ENCODE data around the gene SHC3. TPM values are rescaled to one million over a fixed set of nuclear protein-coding genes. Genes with fewer than 3 reads are reported as not detected.
"Not testable (repeated sequence)": the region's sequence is repeated elsewhere in the genome, so short reads cannot be mapped to it uniquely, and the experiment has no call there.

The SHC3 gene
- total and polyA plus RNA-seq, 5 experiments from 2014 or later = 0.11 to 0.42 TPM; not detected in 3

DNA sequence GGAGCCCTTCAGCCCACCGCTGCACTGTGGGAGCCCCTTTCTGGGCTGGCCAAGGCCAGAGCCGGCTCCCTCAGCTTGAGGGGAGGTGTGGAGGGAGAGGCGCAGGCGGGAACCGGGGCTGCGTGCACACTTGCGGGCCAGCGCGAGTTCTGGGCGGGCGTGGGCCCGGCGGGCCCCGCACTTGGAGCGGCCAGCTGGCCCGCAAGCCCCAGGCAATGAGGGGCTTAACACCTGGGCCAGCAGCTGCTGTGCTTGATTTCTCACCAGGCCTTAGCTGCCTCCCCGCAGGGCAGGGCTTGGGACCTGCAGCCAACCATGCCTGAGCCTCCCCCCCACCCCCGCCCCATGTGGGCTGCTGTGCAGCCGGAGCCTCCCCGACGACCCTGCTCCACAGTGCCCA lies 30.7 kb upstream of the SHC3 start:
- H3K27me3 Mint-ChIP-seq = peaks cover 1 to 13% (median 3%) of the 10 kb centered on the region in 5 donors

DNA sequence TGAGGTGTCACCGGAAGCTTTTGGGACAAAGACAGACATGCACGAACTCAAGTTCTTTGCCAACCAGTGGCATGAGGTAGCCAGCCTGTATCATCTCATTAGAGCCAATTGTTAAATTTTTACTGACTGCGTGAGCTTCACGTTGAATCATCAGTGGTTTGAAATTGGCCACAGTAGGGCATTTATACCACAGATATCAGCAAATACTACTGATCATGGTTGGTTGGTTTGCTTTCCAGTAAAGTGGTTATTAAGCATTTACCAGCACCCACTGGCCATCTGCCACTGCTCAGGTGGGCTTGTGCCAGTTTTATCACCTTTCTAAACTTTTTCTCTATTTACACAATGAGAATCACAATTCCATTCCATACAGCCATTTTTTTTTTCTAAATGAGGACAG lies 28.4 kb upstream of the SHC3 start:
- ATAC-seq = no peak
- Mint-ChIP-seq H3K9me3 (peaks cover 0 to 8% (median 0%) of the 10 kb centered on the region in 9 donors), H3K36me3 (no peaks in the 10 kb centered on the region), H3K4me3 (no peak overlapping the region), H3K4me1 (no peaks in the 10 kb centered on the region), H3K27ac (no peak overlapping the region), H3K27me3 (peaks cover 0 to 7% (median 1%) of the 10 kb centered on the region in 5 donors)
- DNase-seq = no peak
- POLR2A ChIA-PET = no interaction called here

More for the DNA sequence above, 30.7 kb upstream of the SHC3 start:
- H3K36me3 Mint-ChIP-seq, POLR2A ChIA-PET, H3K9me3 Mint-ChIP-seq, H3K4me1 Mint-ChIP-seq, H3K4me3 Mint-ChIP-seq, ATAC-seq, H3K27ac Mint-ChIP-seq, DNase-seq: not testable (repeated sequence)

DNA sequence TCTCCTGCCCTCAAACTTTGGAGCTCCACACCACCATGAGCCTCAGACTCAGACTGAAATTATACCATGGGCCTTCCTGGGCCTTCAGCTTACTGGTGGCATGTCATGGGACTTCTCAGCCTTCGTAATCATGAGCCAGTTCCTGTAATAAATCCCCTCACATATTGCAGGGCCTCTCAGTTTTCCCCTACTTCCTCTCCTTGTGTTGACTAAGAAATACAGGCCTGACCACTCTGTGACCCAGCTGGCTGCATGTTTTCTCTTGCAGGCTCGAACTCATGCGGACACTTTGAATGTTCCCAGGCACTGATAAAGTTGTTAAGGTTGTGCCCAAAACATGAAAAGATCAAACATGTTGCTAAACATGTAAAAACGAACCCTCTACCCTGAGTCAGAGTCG lies 26.2 kb upstream of the SHC3 start:
- Mint-ChIP-seq H3K4me1 (no peaks in the 10 kb centered on the region), H3K27me3 (peaks cover 0 to 12% (median 0%) of the 10 kb centered on the region in 5 donors), H3K4me3 (no peak overlapping the region), H3K9me3 (peaks cover 0 to 14% (median 2%) of the 10 kb centered on the region in 9 donors), H3K36me3 (peaks cover 0 to 3% (median 0%) of the 10 kb centered on the region in 3 donors), H3K27ac (no peak overlapping the region)
- POLR2A ChIA-PET = no interaction called here
- ATAC-seq (no peak), DNase-seq (no peak)

DNA sequence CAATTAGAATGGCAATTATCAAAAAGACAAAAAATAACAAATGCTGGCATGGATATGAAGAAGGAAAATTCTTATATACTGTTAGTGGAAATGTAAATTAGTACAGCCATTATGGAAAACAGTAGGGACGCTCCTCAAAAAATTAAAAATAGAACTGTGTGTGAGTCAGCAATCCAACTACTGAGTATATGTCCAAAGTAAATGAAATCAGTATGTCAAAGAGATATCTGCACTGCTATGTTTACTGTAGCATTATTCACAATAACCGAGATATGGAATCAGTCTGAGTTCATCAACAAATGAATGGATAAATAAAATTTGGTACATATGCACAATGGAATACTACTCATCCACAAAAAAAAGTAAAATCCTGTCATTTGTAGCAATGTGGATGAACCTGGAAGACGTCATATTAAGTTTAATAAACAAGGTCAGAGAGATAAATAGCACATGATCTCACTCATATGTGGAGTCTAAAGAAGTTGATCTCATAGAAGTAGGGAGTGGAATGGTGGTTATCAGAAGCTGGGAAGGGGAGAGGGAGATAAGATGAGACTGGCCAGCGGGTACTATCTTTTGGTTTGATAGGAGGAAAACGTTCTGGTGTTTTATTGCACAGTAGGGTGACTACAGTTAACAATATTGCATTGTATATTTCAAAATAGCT lies 16.6 kb upstream of the SHC3 start:
- POLR2A ChIA-PET = no interaction called here
- ATAC-seq = no peak
- peaks cover 0 to 18% (median 6%) of the 10 kb centered on the region in 5 donors for H3K27me3 Mint-ChIP-seq
- H3K27ac Mint-ChIP-seq = no peak overlapping the region
- no peak for DNase-seq
- peaks cover 9 to 60% (median 26%) of the 10 kb centered on the region in 9 donors for H3K9me3 Mint-ChIP-seq
- H3K4me3 Mint-ChIP-seq = no peak overlapping the region
- peaks cover 0 to 23% (median 22%) of the 10 kb centered on the region in 3 donors for H3K36me3 Mint-ChIP-seq
- no peaks in the 10 kb centered on the region for H3K4me1 Mint-ChIP-seq

DNA sequence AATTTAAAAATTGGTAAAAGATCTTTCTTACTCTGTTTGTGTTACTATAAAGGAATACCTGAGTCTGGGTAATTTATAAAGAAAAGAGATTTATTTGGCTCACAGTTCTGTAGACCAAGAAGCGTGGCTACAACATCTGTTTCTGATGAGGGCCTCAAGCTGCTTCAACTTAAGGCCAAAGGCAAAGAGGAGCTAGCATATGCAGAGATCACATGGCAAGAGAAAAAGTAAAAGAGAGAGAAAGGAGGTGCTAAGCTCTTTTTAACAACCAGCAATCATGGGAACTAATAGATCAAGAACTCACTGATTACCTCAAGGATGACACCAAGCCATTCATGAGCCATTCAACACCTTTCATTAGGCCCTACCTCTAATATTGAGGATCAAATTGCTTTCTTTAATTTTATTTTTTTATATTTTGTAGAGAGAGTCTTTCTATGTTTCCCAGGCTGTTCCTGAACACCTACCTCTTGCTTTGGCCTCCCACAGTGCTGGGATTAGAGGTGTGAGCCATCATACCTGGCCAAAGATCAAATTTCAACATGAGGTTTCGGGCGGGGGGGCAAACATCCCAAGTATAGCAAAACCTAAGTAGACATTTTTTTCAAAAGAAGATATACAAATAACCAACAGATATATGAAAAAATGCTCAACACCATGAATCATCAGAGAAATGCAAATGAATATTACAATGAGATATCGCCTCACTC lies 16.0 kb upstream of the SHC3 start:
- Mint-ChIP-seq H3K4me1 (no peaks in the 10 kb centered on the region), H3K4me3 (no peak overlapping the region), H3K27me3 (peaks cover 0 to 21% (median 9%) of the 10 kb centered on the region in 5 donors), H3K9me3 (peaks cover 9 to 60% (median 26%) of the 10 kb centered on the region in 9 donors), H3K36me3 (peaks cover 0 to 23% (median 22%) of the 10 kb centered on the region in 3 donors), H3K27ac (no peak overlapping the region)
- no peak for ATAC-seq
- DNase-seq = no peak
- POLR2A ChIA-PET = no interaction called here

DNA sequence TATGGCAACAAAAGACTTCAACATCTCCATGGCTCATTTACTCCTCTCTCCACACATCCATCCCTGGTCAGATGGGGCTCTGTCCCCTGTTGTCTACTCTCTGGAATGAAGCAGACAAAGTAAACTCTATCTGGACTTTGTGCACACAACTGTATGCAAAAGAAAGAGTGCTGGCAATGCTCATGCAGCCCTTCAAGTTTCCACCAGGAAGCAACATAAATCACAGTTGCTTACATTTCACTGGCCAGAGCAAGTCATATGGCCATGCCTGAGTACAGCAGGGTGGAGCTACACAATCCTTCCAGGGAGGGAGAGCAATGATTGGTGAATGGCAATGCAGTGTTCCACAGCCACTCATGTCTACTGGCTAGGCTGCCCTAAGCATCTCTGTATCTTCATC lies 12.4 kb upstream of the SHC3 start:
- H3K27me3 Mint-ChIP-seq = peaks cover 1 to 19% (median 5%) of the 10 kb centered on the region in 5 donors
- H3K9me3 Mint-ChIP-seq = peaks cover 5 to 28% (median 18%) of the 10 kb centered on the region in 9 donors
- no peak for DNase-seq
- no peak overlapping the region for H3K4me3 Mint-ChIP-seq
- POLR2A ChIA-PET = no interaction called here
- no peaks in the 10 kb centered on the region for H3K4me1 Mint-ChIP-seq
- no peak overlapping the region for H3K27ac Mint-ChIP-seq
- H3K36me3 Mint-ChIP-seq = peaks cover 0 to 15% (median 12%) of the 10 kb centered on the region in 3 donors
- ATAC-seq = no peak

DNA sequence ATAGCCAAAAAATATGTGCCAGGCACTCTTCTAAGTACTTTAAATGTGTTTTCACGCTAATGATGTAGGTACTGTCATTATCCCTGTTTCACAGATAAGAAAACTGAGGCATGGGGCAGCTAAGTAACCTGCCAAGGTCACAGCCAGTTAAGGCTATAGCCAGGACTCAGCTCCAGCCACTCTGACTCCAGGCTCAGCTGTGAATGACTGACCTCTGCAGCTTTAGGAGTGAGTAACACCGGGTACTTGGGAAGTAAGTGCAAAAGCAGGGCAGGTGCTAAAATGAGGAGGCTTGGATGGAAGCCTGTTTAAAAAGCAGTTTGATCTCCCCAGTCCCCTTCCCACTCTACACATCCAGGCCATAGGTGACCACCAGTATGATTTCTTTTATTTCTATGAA lies 10.6 kb upstream of the SHC3 start:
- Mint-ChIP-seq H3K4me1 (peaks cover 0 to 3% (median 0%) of the 10 kb centered on the region in 4 donors), H3K27ac (no peak overlapping the region), H3K36me3 (peaks cover 0 to 17% (median 13%) of the 10 kb centered on the region in 3 donors), H3K27me3 (peaks cover 2 to 26% (median 18%) of the 10 kb centered on the region in 5 donors), H3K4me3 (no peak overlapping the region), H3K9me3 (peaks cover 4 to 26% (median 14%) of the 10 kb centered on the region in 9 donors)
- DNase-seq (no peak), ATAC-seq (no peak)
- POLR2A ChIA-PET = no interaction called here

DNA sequence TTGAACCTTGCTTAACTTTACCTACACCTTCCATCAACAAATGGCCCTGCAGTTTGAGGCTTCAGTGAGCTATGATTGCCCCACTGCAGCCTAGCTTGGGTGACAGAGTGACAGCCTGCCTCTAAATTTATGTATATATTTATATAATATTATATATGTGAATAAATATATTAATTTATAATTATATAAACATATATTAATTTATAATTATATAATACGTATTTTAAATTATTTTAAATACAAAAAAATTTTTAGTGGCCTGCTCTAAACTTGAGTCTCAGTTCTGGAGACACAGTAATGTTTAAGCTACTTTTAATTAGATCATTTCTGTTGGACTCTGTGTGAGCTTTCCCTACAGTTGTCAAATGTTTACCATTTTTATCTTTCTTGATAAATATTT lies 9.3 kb upstream of the SHC3 start:
- Mint-ChIP-seq H3K27me3 (peaks cover 2 to 28% (median 18%) of the 10 kb centered on the region in 5 donors), H3K36me3 (peaks cover 0 to 11% (median 3%) of the 10 kb centered on the region in 3 donors), H3K4me3 (no peak overlapping the region), H3K27ac (no peak overlapping the region), H3K4me1 (peaks cover 0 to 3% (median 0%) of the 10 kb centered on the region in 4 donors), H3K9me3 (peaks cover 0 to 14% (median 9%) of the 10 kb centered on the region in 9 donors)
- ATAC-seq (no peak), DNase-seq (no peak)
- POLR2A ChIA-PET = no interaction called here

DNA sequence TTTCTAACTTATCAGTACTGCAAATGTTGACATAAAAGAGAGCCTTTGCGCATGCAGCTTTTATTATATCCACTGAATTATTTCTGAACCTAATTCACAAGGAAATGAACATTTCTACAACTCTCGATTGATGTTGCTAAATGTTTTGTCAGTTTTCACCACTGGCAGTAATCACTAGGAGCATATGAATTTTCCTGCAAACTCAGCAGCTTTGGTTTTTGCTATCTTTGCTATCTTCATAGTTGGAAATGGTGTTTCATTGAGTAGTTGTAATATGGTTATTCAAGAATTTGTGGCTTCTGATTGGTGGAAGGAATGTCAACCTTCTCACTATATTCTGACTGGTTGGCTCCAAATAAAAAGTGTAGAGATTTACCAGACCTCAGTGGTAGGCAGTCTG lies 8.9 kb upstream of the SHC3 start:
- ATAC-seq (no peak), DNase-seq (no peak)
- H3K36me3 Mint-ChIP-seq = peaks cover 0 to 7% (median 0%) of the 10 kb centered on the region in 3 donors
- H3K4me1 Mint-ChIP-seq = peaks cover 0 to 3% (median 0%) of the 10 kb centered on the region in 4 donors
- H3K9me3 Mint-ChIP-seq = peaks cover 0 to 10% (median 5%) of the 10 kb centered on the region in 9 donors
- peaks cover 3 to 28% (median 22%) of the 10 kb centered on the region in 5 donors for H3K27me3 Mint-ChIP-seq
- no peak overlapping the region for H3K27ac Mint-ChIP-seq
- no peak overlapping the region for H3K4me3 Mint-ChIP-seq
- POLR2A ChIA-PET = no interaction called here

DNA sequence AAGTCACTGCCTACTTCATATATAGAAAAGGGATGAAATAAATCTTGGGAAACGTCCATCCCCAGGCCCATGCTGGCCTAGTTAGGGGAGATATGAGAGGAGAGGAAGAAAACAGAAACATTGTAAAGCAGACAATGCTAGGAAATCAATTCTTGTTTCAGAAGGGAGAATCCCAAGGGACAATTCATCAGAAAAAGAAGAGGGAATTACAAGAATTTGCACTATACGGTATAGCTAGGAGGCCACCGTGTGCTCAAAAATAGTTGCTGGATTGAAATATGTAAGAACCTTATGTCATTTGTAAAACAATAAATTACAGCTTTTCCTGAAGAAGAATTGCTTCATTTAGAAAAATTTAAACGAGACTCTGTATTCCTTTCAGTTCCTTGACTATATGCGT lies 8.3 kb upstream of the SHC3 start:
- no peak for ATAC-seq
- Mint-ChIP-seq H3K27ac (no peak overlapping the region), H3K27me3 (peaks cover 4 to 28% (median 22%) of the 10 kb centered on the region in 5 donors), H3K4me1 (peaks cover 0 to 3% (median 0%) of the 10 kb centered on the region in 4 donors), H3K4me3 (no peak overlapping the region), H3K9me3 (peaks cover 0 to 7% (median 0%) of the 10 kb centered on the region in 9 donors), H3K36me3 (peaks cover 0 to 5% (median 0%) of the 10 kb centered on the region in 3 donors)
- no peak for DNase-seq
- POLR2A ChIA-PET = no interaction called here

DNA sequence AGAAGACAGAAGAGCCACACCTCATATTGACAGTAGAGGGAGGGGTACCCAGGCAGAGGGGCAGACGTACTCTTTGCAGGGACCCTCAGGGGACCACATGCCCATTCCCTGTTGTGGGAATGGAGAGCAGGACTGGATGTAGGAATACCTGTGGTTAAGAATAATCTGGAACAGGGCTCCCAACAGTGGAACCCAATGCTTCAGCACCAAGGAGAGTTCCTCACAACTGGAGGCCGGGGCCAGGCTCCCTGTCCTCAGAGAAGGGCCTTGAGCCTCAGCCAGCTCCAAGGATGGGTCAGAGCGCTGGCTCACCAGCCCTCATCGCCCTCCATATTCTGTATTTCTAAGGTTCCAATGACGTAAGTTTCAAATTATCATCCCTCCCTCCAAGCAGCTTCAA lies 7.4 kb upstream of the SHC3 start:
- peaks cover 4 to 28% (median 23%) of the 10 kb centered on the region in 5 donors for H3K27me3 Mint-ChIP-seq
- POLR2A ChIA-PET = no interaction called here

DNA sequence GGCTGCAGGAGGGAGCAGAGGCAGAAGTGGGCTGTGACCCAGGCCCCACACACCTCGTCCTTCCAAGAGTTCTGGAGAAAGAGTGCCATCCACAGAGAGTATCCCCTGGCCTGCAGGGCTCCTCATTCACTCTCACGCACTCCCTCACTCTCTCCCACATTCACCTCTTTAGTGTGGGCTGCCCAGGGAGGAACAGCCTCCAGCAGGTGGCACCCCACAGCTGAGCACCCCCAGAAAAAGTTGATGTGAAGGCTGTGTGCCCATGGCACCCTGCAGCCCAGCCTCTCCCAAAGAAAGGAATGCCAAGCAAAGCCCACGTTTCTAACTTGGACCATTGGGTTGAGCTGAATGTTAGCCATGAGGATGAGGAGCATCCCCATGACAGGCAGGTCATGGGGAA lies 4.5 kb upstream of the SHC3 start:
- POLR2A ChIA-PET = no interaction called here
- H3K27me3 Mint-ChIP-seq = peaks cover 16 to 47% (median 41%) of the 10 kb centered on the region in 5 donors
- peaks cover 0 to 9% (median 0%) of the 10 kb centered on the region in 3 donors for H3K36me3 Mint-ChIP-seq
- DNase-seq = no peak
- H3K9me3 Mint-ChIP-seq = no peaks in the 10 kb centered on the region
- ATAC-seq = no peak
- H3K4me1 Mint-ChIP-seq = peaks cover 11 to 22% (median 19%) of the 10 kb centered on the region in 4 donors
- H3K27ac Mint-ChIP-seq = no peak overlapping the region
- H3K4me3 Mint-ChIP-seq = no peak overlapping the region

More for the DNA sequence above, 7.4 kb upstream of the SHC3 start:
- peaks cover 0 to 5% (median 0%) of the 10 kb centered on the region in 3 donors for H3K36me3 Mint-ChIP-seq
- H3K9me3 Mint-ChIP-seq = no peaks in the 10 kb centered on the region
- DNase-seq (no peak), ATAC-seq (no peak)
- H3K27ac Mint-ChIP-seq = no peak overlapping the region
- peaks cover 0 to 3% (median 0%) of the 10 kb centered on the region in 4 donors for H3K4me1 Mint-ChIP-seq
- H3K4me3 Mint-ChIP-seq = no peak overlapping the region

DNA sequence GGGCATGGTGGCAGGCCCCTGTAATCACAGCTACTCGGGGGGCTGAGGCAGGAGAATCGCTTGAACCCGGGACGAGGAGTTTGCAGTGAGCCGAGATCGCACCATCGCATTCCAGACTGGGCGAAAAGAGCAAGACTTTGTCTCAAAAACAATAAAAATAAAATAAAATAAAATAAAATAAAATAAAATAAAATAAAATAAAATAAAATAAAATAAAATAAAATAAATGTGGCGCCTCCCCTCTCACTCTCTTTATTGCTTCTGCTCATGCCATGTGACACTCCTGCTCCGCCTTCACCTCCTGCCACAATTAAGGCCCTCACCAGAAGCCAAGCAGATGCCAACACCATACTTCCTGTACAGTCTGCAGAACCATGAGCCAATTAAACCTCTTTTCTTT lies 3.8 kb upstream of the SHC3 start:
- no peak for ATAC-seq
- Mint-ChIP-seq H3K4me1 (peaks cover 11 to 22% (median 19%) of the 10 kb centered on the region in 4 donors), H3K36me3 (peaks cover 0 to 9% (median 0%) of the 10 kb centered on the region in 3 donors), H3K9me3 (no peaks in the 10 kb centered on the region), H3K27ac (no peak overlapping the region), H3K4me3 (no peak overlapping the region), H3K27me3 (peaks cover 17 to 47% (median 41%) of the 10 kb centered on the region in 5 donors)
- no peak for DNase-seq
- POLR2A ChIA-PET = no interaction called here
